Neutrophil (primary cell): Measurements from ENCODE around the gene ICOS.

ENCODE experiments used
- H3K27ac ChIP-seq: fragments of 200-600 bp; sonication (generic); 2 replicates; pipeline ENCODE4 v1.5.1; 2016; ENCODE audit warnings: mild to moderate bottlenecking, moderate library complexity
- H3K27me3 ChIP-seq: fragments of 200-600 bp; sonication (generic); 2 replicates; pipeline ENCODE4 v1.6.0; 2016; ENCODE audit warnings: mild to moderate bottlenecking
- H3K36me3 ChIP-seq: fragments of 200-600 bp; sonication (generic); 2 replicates; pipeline ENCODE4 v1.5.1; 2017
- H3K4me1 ChIP-seq, 2 experiments: fragments of 200-600 bp in 1 of 2; sonication (generic) in 1 of 2; 1 replicate in 1 of 2; 2 replicates in 1 of 2; pipeline versions ENCODE4 v1.5.1 to v1.6.1; 2013 to 2016; ENCODE audit warnings: low read depth in 1 of 2, low read length in 1 of 2, mild to moderate bottlenecking in 1 of 2, moderate library complexity in 1 of 2; ENCODE audit not compliant: control insufficient read depth in 1 of 2, insufficient read depth in 1 of 2
- H3K4me3 ChIP-seq, 2 experiments: fragments of 200-600 bp in 1 of 2; sonication (generic) in 1 of 2; 1 replicate in 1 of 2; 2 replicates in 1 of 2; pipeline ENCODE4 v1.5.1; 2013 to 2016; ENCODE audit warnings: low read depth in 1 of 2, low read length in 1 of 2, mild to moderate bottlenecking in 1 of 2, moderate library complexity in 1 of 2
- H3K9me3 ChIP-seq: fragments of 200-600 bp; sonication (generic); 2 replicates; pipeline ENCODE4 v1.5.1; 2016
- TF ChIP-seq, protein P1 (sequence below): fragments of 200-600 bp; sonication (generic); IDR thresholded peaks from 2 replicates; pipeline ENCODE4 v1.5.1; 2016; ENCODE audit warnings: antibody characterized with exemption

ICOS gene

GRCh38 chr2:203908797-203909185, 27.8 kb upstream of the ICOS start:
- Histone ChIP-seq H3K9me3 (no peaks in the 10 kb centered on the region), H3K4me3 (no peak overlapping the region), H3K27me3 (no peaks in the 10 kb centered on the region), H3K27ac (peak overlapping the region; percentile 81), H3K36me3 (no peaks in the 10 kb centered on the region), H3K4me1 (peaks cover 20 to 29% of the 10 kb centered on the region in 2 experiments)
- TF ChIP-seq, protein P1, sequence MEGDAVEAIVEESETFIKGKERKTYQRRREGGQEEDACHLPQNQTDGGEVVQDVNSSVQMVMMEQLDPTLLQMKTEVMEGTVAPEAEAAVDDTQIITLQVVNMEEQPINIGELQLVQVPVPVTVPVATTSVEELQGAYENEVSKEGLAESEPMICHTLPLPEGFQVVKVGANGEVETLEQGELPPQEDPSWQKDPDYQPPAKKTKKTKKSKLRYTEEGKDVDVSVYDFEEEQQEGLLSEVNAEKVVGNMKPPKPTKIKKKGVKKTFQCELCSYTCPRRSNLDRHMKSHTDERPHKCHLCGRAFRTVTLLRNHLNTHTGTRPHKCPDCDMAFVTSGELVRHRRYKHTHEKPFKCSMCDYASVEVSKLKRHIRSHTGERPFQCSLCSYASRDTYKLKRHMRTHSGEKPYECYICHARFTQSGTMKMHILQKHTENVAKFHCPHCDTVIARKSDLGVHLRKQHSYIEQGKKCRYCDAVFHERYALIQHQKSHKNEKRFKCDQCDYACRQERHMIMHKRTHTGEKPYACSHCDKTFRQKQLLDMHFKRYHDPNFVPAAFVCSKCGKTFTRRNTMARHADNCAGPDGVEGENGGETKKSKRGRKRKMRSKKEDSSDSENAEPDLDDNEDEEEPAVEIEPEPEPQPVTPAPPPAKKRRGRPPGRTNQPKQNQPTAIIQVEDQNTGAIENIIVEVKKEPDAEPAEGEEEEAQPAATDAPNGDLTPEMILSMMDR, result no peak

DNA sequence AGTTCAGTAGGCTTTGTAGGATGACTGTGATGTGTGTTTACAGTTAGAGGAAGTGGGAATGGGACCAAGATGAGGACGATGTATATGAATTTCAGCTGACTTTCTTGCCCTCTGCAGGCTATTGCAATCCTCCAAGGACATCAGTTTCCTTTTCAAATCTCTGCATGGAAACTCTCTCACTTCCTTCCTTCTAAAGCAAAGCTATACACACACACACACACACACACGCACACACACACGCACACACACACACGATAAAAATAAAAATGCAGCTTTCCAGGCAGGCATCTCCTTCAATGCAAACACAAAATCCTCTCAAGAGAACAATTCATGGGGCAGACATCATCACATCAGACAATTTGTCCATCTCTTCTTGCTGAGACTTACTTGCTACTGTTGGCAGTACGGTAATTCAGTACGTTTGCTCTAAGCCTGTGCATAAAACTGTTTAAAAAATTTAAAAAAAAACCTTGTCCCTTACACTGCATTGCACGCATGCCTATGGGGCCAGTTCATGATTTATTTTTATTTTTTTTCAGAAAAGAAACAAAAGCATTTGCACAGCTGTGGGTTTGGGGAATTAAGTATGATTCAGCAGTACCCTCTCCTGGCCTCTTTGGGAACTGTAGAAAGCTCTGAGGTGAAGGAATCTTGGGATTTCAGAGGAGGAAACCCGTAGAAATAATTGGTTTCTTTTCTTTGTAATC, 27.1 kb upstream of the ICOS start:
- H3K27me3 ChIP-seq, result no peaks in the 10 kb centered on the region

GRCh38 chr2:203909974-203910373, 26.6 kb upstream of the ICOS start:
- TF ChIP-seq, protein P1, result no peak
- Histone ChIP-seq H3K4me3 (no peak overlapping the region), H3K36me3 (no peaks in the 10 kb centered on the region), H3K4me1 (peaks cover 20 to 29% of the 10 kb centered on the region in 2 experiments), H3K27me3 (peaks cover 3% of the 10 kb centered on the region), H3K9me3 (no peaks in the 10 kb centered on the region), H3K27ac (no peak overlapping the region)

More for the DNA sequence above, 27.1 kb upstream of the ICOS start:
- no peak overlapping the region for H3K4me3 ChIP-seq
- TF ChIP-seq, protein P1, result peak; percentile 54
- no peaks in the 10 kb centered on the region for H3K9me3 ChIP-seq
- peaks cover 20 to 29% of the 10 kb centered on the region in 2 experiments for H3K4me1 ChIP-seq
- no peaks in the 10 kb centered on the region for H3K36me3 ChIP-seq
- H3K27ac ChIP-seq, result peak overlapping the region; percentile 81

GRCh38 chr2:203913947-203914346, 22.6 kb upstream of the ICOS start:
- Histone ChIP-seq H3K4me1 (peaks cover 8 to 9% of the 10 kb centered on the region in 2 experiments), H3K27me3 (peaks cover 3% of the 10 kb centered on the region), H3K36me3 (no peaks in the 10 kb centered on the region), H3K9me3 (no peaks in the 10 kb centered on the region), H3K27ac (no peak overlapping the region), H3K4me3 (no peak overlapping the region)
- TF ChIP-seq, protein P1, result no peak

- peaks cover under 1 to 2% of the 10 kb centered on the region in 2 experiments for H3K4me1 ChIP-seq
- H3K4me3 ChIP-seq, result no peak overlapping the region
- no peak overlapping the region for H3K27ac ChIP-seq
- H3K27me3 ChIP-seq, result peaks cover 3% of the 10 kb centered on the region
- H3K9me3 ChIP-seq, result no peaks in the 10 kb centered on the region
- TF ChIP-seq, protein P1, result no peak
- H3K36me3 ChIP-seq, result no peaks in the 10 kb centered on the region
These were observed 21.9 kb upstream of the ICOS start for GRCh38 chr2:203914546-203915182.
